ENCODE results near the gene DBX1.

DNA sequence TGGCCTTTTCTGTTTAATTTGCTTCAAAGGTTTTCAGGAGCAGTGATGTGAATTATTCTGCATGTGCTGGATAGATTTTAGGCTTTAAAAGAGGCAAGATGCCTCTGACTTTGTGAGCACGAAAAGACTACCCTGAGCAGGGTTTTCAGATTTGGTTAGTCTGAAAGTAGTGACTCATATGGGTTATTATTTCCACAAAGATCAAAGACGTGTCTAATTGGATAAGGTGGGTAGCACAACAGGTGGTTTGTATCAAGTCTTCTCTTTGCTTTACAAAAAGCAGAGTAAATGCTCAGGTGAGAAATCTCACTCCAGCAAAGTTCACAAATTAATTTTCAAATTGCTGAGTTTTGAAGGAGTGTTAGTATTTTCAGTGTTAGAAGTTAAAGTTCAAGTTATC, 37.6 kb upstream of the DBX1 start:
- TF ChIP-seq, protein P1, sequence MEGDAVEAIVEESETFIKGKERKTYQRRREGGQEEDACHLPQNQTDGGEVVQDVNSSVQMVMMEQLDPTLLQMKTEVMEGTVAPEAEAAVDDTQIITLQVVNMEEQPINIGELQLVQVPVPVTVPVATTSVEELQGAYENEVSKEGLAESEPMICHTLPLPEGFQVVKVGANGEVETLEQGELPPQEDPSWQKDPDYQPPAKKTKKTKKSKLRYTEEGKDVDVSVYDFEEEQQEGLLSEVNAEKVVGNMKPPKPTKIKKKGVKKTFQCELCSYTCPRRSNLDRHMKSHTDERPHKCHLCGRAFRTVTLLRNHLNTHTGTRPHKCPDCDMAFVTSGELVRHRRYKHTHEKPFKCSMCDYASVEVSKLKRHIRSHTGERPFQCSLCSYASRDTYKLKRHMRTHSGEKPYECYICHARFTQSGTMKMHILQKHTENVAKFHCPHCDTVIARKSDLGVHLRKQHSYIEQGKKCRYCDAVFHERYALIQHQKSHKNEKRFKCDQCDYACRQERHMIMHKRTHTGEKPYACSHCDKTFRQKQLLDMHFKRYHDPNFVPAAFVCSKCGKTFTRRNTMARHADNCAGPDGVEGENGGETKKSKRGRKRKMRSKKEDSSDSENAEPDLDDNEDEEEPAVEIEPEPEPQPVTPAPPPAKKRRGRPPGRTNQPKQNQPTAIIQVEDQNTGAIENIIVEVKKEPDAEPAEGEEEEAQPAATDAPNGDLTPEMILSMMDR (IDR thresholded peaks at IDR 0.05; ENCODE audit: low read depth, low read length), result no peak
- TF ChIP-seq POLR2A (IDR thresholded peaks at IDR 0.05; ENCODE audit: extremely low read depth, insufficient read length) (no peak), MYC (IDR thresholded peaks at IDR 0.05; ENCODE audit: low read depth, low read length) (no peak)
- TF ChIP-seq, protein P2, sequence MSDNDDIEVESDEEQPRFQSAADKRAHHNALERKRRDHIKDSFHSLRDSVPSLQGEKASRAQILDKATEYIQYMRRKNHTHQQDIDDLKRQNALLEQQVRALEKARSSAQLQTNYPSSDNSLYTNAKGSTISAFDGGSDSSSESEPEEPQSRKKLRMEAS (IDR thresholded peaks at IDR 0.05; ENCODE audit: low read depth, low read length), result no peak

Measured in NB4 (cell line).